Lung (tissue), 12 donors: Measurements from ENCODE around the gene BRAT1. TPM values are rescaled to one million over a fixed set of nuclear protein-coding genes. Genes with fewer than 3 reads are reported as not detected.

Experiments used
- ATAC-seq: fragments of 200-7000 bp; cut with Tn5 transposase; one replicate; pipeline ENCODE4 v1.9.1; 2020; ENCODE audit warnings: moderate number of reproducible peaks; ENCODE audit not compliant: insufficient read depth, low FRiP score
- DNase-seq, 3 donors: peaks; one replicate each; pipeline ENCODE4 v3.0.0-alpha.2; 2013 to 2017
- H3K27ac ChIP-seq, 2 donors: one replicate each; pipeline ENCODE4 v1.5.1; 2013; ENCODE audit warnings: mild to moderate bottlenecking in 2 of 2, moderate library complexity in 2 of 2, control low read depth in 1 of 2, inconsistent platforms in 1 of 2, low read depth in 1 of 2, low read length in 1 of 2
- H3K27me3 ChIP-seq, 3 donors: one replicate each; pipeline ENCODE4 v1.5.1; 2013; ENCODE audit warnings: low read length in 2 of 3; ENCODE audit not compliant: control insufficient read depth in 3 of 3, insufficient read depth in 3 of 3
- H3K36me3 ChIP-seq, 4 donors: one replicate each; pipeline ENCODE4 v1.5.1; 2013; ENCODE audit warnings: low read length in 4 of 4, mild to moderate bottlenecking in 1 of 4, moderate library complexity in 1 of 4; ENCODE audit not compliant: control insufficient read depth in 4 of 4, insufficient read depth in 4 of 4
- H3K4me1 ChIP-seq, 5 donors: one replicate each; pipeline ENCODE4 v1.5.1; 2013; ENCODE audit warnings: low read length in 5 of 5, mild to moderate bottlenecking in 2 of 5, moderate library complexity in 1 of 5; ENCODE audit not compliant: control insufficient read depth in 5 of 5, insufficient read depth in 5 of 5
- H3K4me3 ChIP-seq: one replicate; pipeline ENCODE4 v1.5.1; 2013; ENCODE audit warnings: mild to moderate bottlenecking, control low read depth, moderate library complexity
- H3K9ac ChIP-seq, 2 donors: one replicate each; pipeline ENCODE4 v1.5.1; 2013; ENCODE audit warnings: low read length in 2 of 2, control low read depth in 1 of 2; ENCODE audit not compliant: insufficient read depth in 1 of 2
- H3K9me3 ChIP-seq, 4 donors: one replicate each; pipeline ENCODE4 v1.5.1; 2013; ENCODE audit warnings: low read length in 3 of 4, mild to moderate bottlenecking in 1 of 4, moderate library complexity in 1 of 4; ENCODE audit not compliant: control insufficient read depth in 4 of 4, insufficient read depth in 3 of 4
- whole genome bisulfite sequencing, 2 donors: extraction: QIAGEN DNeasy Blood & Tissue Kit; methylation state at CpG; one replicate each; pipeline ENCODE4 v1.1.7; 2013; 5-methylcytosine and 5-hydroxymethylcytosine counted together
- polyA plus RNA-seq, 2 donors: library from polyadenylated mRNA; stranded (reverse); fragments of 200-250 nt; gene quantifications; one replicate each; pipeline ENCODE4 v1.2.1, GENCODE V29; 2013
- total RNA-seq, 2 donors: library from RNA; depleted of rRNA in 1 of 2; stranded (reverse); fragments of >200 nt in 1 of 2; gene quantifications; one replicate each; pipeline ENCODE4 v1.2.1, GENCODE V29; 2014 to 2021
- TF ChIP-seq, protein P1 (sequence below): IDR thresholded peaks from 2 replicates; pipeline ENCODE4 v1.5.1; 2012; ENCODE audit warnings: mild to moderate bottlenecking; ENCODE audit errors: control extremely low read depth, extremely low read depth
- donor health status: control.
- donor health status: control.
- donor health status: Bipolar disorder and iron deficiency.
- donor health status: healthy.
- donor health status: DM: yes; HTN: yes; CAD: no.

BRAT1 gene
- total and polyA plus RNA-seq, 4 donors = 23.2 to 30.4 (median 29.1) TPM

DNA sequence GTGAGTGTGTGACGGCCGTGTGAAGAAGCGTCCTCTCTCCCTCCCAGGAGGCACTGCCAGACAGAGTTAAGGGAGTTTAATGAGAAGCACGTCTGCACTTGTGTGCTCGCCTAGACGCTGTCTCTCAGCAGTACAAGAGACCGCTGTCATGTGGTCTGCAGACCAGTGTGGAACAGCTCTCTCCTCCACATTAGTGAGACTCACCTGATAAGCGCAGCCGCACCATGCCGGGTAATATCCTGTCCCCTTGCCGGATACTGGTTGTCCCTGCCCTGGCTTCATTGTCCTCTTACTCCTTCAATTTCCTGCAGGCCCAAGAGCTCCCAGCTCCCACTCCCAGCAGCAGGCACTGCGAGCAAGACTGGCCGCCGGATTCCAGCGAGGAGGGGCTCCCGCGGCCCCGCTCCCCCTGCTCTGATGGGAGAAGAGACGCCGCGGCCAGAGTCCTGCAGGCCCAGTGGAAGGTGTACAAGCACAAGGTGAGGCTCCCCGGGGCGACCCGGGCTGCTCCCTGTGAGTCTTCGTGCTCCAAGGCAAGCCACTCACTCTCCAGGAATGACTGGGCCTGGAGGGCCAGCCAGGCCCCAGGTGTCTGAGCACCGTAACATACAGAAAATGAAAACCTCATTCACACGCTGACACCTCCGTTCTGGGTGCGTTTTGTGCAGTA, 43.0 kb upstream of the BRAT1 start:
- H3K36me3 ChIP-seq = peaks cover 0 to 32% (median 14%) of the 10 kb centered on the region in 4 donors
- no peak overlapping the region for H3K27ac ChIP-seq
- WGBS, 2 donors = 83 to 84% methylated on average over 29 of the region's 29 CpGs
- TF ChIP-seq, protein P1, sequence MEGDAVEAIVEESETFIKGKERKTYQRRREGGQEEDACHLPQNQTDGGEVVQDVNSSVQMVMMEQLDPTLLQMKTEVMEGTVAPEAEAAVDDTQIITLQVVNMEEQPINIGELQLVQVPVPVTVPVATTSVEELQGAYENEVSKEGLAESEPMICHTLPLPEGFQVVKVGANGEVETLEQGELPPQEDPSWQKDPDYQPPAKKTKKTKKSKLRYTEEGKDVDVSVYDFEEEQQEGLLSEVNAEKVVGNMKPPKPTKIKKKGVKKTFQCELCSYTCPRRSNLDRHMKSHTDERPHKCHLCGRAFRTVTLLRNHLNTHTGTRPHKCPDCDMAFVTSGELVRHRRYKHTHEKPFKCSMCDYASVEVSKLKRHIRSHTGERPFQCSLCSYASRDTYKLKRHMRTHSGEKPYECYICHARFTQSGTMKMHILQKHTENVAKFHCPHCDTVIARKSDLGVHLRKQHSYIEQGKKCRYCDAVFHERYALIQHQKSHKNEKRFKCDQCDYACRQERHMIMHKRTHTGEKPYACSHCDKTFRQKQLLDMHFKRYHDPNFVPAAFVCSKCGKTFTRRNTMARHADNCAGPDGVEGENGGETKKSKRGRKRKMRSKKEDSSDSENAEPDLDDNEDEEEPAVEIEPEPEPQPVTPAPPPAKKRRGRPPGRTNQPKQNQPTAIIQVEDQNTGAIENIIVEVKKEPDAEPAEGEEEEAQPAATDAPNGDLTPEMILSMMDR = no peak
- DNase-seq = peak in 1 of 3 donors; percentile 33
- no peaks in the 10 kb centered on the region for H3K27me3 ChIP-seq
- no peak for ATAC-seq
- no peak overlapping the region for H3K4me3 ChIP-seq
- H3K9me3 ChIP-seq = no peaks in the 10 kb centered on the region
- peaks cover 0 to 6% (median 0%) of the 10 kb centered on the region in 5 donors for H3K4me1 ChIP-seq
- no peak overlapping the region for H3K9ac ChIP-seq

DNA sequence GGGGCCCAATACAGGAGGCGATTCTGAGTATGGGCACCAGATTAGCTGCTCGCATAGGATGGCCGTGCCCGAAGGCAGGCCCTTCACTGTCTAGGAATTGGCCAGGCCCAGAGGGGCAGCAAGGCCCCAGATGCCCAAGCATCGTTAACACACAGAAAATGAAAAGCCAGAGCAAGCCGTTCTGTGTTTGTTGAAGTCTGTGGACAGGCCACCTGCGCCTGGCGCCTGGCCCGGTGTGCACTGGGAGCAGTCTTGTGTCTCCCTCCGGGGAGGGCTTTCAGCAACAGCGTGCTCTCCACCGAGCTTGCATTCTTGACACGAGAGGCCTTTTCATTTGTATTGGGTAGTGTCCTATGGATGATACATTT, 41.9 kb upstream of the BRAT1 start:
- TF ChIP-seq, protein P1 = no peak
- no peak for ATAC-seq
- H3K4me1 ChIP-seq = no peaks in the 10 kb centered on the region
- 88 to 95% methylated on average over 13 of the region's 13 CpGs for WGBS, 2 donors
- no peak for DNase-seq
- H3K36me3 ChIP-seq = peaks cover 0 to 42% (median 16%) of the 10 kb centered on the region in 4 donors
- H3K9ac ChIP-seq = no peak overlapping the region
- H3K27me3 ChIP-seq = no peaks in the 10 kb centered on the region
- no peak overlapping the region for H3K4me3 ChIP-seq
- H3K27ac ChIP-seq = no peak overlapping the region
- no peaks in the 10 kb centered on the region for H3K9me3 ChIP-seq

DNA sequence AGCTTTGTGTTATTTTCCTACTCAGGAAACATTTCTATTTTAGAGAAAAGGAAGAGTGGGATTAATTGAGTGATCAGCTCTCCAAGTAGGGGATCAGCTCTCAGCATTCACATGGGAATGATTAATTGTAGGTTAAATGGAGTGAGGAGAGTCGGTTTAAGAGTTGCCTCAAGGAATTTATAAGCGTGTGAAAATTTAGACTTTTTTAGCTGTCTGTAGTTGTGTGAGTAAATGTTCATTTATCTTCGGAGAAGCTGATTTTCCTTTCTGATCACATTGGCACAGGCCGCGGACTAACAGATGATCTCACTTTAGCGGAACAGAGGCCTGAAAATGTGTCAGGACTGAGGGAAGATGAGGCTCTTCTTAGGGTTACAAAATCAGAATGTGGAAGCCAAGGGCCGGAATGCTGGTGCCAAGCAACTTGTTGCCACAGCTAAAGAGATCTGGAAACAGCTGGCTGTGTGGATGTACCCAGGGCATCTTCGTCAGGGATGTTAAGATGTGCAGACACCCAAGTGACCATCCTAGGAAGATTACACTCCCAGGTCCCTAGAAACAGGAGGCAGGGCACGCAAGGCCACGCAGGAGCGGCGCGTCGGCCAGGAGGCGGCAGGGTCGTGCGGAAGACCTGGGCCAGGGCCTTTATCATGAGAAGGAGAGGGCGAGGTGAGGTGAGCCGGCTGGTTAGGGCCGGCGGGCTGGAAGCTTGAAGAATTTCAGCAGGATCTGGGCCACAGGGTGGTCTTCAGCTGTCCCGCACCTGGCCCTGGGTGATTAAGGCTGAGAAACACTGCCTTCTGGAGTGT, 41.3 kb upstream of the BRAT1 start:
- no peak for DNase-seq
- ATAC-seq = no peak
- 92 to 94% methylated on average over 22 of the region's 22 CpGs for WGBS, 2 donors
- H3K36me3 ChIP-seq = peaks cover 0 to 43% (median 16%) of the 10 kb centered on the region in 4 donors
- H3K9ac ChIP-seq = no peak overlapping the region
- H3K4me3 ChIP-seq = no peak overlapping the region
- H3K27me3 ChIP-seq = no peaks in the 10 kb centered on the region
- TF ChIP-seq, protein P1 = no peak
- H3K27ac ChIP-seq = no peak overlapping the region
- no peaks in the 10 kb centered on the region for H3K9me3 ChIP-seq
- no peaks in the 10 kb centered on the region for H3K4me1 ChIP-seq
